PC-9 (cell line): ENCODE results near the gene NR2E3.

Source experiments
- EZH2 ChIP-seq: fragments of 200-600 bp; sonication (generic); IDR thresholded peaks from 2 replicates; pipeline ENCODE4 v1.8.0; 2017; ENCODE audit warnings: antibody characterized with exemption, low read depth
- TF ChIP-seq, protein P1 (sequence below): fragments of 200-600 bp; sonication (generic); conservative IDR thresholded peaks from 2 replicates; pipeline ENCODE4 v1.6.1; 2017; ENCODE audit warnings: mixed run types, antibody characterized with exemption, mild to moderate bottlenecking, moderate library complexity

- TF ChIP-seq, protein P1, sequence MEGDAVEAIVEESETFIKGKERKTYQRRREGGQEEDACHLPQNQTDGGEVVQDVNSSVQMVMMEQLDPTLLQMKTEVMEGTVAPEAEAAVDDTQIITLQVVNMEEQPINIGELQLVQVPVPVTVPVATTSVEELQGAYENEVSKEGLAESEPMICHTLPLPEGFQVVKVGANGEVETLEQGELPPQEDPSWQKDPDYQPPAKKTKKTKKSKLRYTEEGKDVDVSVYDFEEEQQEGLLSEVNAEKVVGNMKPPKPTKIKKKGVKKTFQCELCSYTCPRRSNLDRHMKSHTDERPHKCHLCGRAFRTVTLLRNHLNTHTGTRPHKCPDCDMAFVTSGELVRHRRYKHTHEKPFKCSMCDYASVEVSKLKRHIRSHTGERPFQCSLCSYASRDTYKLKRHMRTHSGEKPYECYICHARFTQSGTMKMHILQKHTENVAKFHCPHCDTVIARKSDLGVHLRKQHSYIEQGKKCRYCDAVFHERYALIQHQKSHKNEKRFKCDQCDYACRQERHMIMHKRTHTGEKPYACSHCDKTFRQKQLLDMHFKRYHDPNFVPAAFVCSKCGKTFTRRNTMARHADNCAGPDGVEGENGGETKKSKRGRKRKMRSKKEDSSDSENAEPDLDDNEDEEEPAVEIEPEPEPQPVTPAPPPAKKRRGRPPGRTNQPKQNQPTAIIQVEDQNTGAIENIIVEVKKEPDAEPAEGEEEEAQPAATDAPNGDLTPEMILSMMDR = no peak
- TF ChIP-seq EZH2 = no peak
Observed at GRCh38 chr15:71826196-71826595, 15.8 kb downstream of the NR2E3 start.
